ENCODE data around the gene CADM2.
A peak's percentile ranks its signal among the peaks of the same experiment; 100 is the strongest.

CADM2 gene

GRCh38 chr3:84980011-84980410 lies 21.2 kb downstream of the CADM2 start:
- Histone ChIP-seq H3K27me3 (ENCODE audit: control insufficient read depth in 5 of 5, insufficient read depth in 4 of 5, low read length in 5 of 5) (no peaks in the 10 kb centered on the region), H3K36me3 (ENCODE audit: control insufficient read depth in 5 of 5, insufficient read depth in 5 of 5, low read length in 5 of 5) (no peaks in the 10 kb centered on the region), H3K4me1 (ENCODE audit: control insufficient read depth in 5 of 5, insufficient read depth in 5 of 5, low read length in 5 of 5) (peaks cover 0 to 4% (median 0%) of the 10 kb centered on the region in 5 donors), H3K9ac (ENCODE audit: low read length in 5 of 5) (no peak overlapping the region), H3K9me3 (ENCODE audit: control insufficient read depth in 5 of 5, low read length in 5 of 5) (no peaks in the 10 kb centered on the region), H3K27ac (ENCODE audit: low read depth, low read length) (no peak overlapping the region), H3K4me3 (ENCODE audit: low read depth in 1 of 5, low read length in 5 of 5) (no peak overlapping the region)

GRCh38 chr3:84980456-84980855 lies 21.7 kb downstream of the CADM2 start:
- Histone ChIP-seq H3K4me1 (ENCODE audit: control insufficient read depth in 5 of 5, insufficient read depth in 5 of 5, low read length in 5 of 5) (peaks cover 0 to 4% (median 0%) of the 10 kb centered on the region in 5 donors), H3K27me3 (ENCODE audit: control insufficient read depth in 5 of 5, insufficient read depth in 4 of 5, low read length in 5 of 5) (no peaks in the 10 kb centered on the region), H3K9ac (ENCODE audit: low read length in 5 of 5) (no peak overlapping the region), H3K27ac (ENCODE audit: low read depth, low read length) (no peak overlapping the region), H3K36me3 (ENCODE audit: control insufficient read depth in 5 of 5, insufficient read depth in 5 of 5, low read length in 5 of 5) (no peaks in the 10 kb centered on the region), H3K4me3 (ENCODE audit: low read depth in 1 of 5, low read length in 5 of 5) (no peak overlapping the region), H3K9me3 (ENCODE audit: control insufficient read depth in 5 of 5, low read length in 5 of 5) (no peaks in the 10 kb centered on the region)

GRCh38 chr3:84983490-84983889 lies 24.7 kb downstream of the CADM2 start:
- Histone ChIP-seq H3K9ac (ENCODE audit: low read length in 5 of 5) (no peak overlapping the region), H3K9me3 (ENCODE audit: control insufficient read depth in 5 of 5, low read length in 5 of 5) (no peaks in the 10 kb centered on the region), H3K27me3 (ENCODE audit: control insufficient read depth in 5 of 5, insufficient read depth in 4 of 5, low read length in 5 of 5) (no peaks in the 10 kb centered on the region), H3K27ac (ENCODE audit: low read depth, low read length) (no peak overlapping the region), H3K4me1 (ENCODE audit: control insufficient read depth in 5 of 5, insufficient read depth in 5 of 5, low read length in 5 of 5) (peaks cover 0 to 12% (median 0%) of the 10 kb centered on the region in 5 donors), H3K36me3 (ENCODE audit: control insufficient read depth in 5 of 5, insufficient read depth in 5 of 5, low read length in 5 of 5) (no peaks in the 10 kb centered on the region), H3K4me3 (ENCODE audit: low read depth in 1 of 5, low read length in 5 of 5) (no peak overlapping the region)

- no peaks in the 10 kb centered on the region for H3K27me3 ChIP-seq (ENCODE audit: control insufficient read depth in 5 of 5, insufficient read depth in 4 of 5, low read length in 5 of 5)
- no peak overlapping the region for H3K27ac ChIP-seq (ENCODE audit: low read depth, low read length)
- H3K4me3 ChIP-seq (ENCODE audit: low read depth in 1 of 5, low read length in 5 of 5) = no peak overlapping the region
- H3K9ac ChIP-seq (ENCODE audit: low read length in 5 of 5) = no peak overlapping the region
- H3K36me3 ChIP-seq (ENCODE audit: control insufficient read depth in 5 of 5, insufficient read depth in 5 of 5, low read length in 5 of 5) = no peaks in the 10 kb centered on the region
- peaks cover 0 to 12% (median 0%) of the 10 kb centered on the region in 5 donors for H3K4me1 ChIP-seq (ENCODE audit: control insufficient read depth in 5 of 5, insufficient read depth in 5 of 5, low read length in 5 of 5)
- H3K9me3 ChIP-seq (ENCODE audit: control insufficient read depth in 5 of 5, low read length in 5 of 5) = no peaks in the 10 kb centered on the region
These were observed 25.6 kb downstream of the CADM2 start for GRCh38 chr3:84984429-84984828.

DNA sequence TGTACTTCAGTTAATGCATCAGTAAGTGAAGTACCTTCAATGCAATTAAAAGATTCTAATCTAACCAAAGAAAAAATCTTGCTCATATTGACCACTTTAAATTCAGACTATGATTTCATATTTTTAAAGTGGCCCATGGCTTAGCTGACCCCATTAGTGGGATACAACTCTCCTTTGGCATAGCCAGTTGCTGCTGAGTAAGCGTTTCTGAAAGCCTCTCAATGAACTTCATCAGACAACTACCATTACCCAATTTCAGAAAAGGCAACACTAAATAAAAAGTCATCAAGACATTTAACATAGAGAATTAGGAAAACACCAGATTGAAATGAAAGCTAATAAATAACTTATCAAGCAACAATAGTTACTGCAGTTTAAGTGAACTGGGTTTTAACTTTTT lies 27.0 kb downstream of the CADM2 start:
- Histone ChIP-seq H3K9ac (ENCODE audit: low read length in 5 of 5) (no peak overlapping the region), H3K36me3 (ENCODE audit: control insufficient read depth in 5 of 5, insufficient read depth in 5 of 5, low read length in 5 of 5) (no peaks in the 10 kb centered on the region), H3K4me1 (ENCODE audit: control insufficient read depth in 5 of 5, insufficient read depth in 5 of 5, low read length in 5 of 5) (peaks cover 0 to 8% (median 0%) of the 10 kb centered on the region in 5 donors), H3K27ac (ENCODE audit: low read depth, low read length) (no peak overlapping the region), H3K4me3 (ENCODE audit: low read depth in 1 of 5, low read length in 5 of 5) (no peak overlapping the region), H3K27me3 (ENCODE audit: control insufficient read depth in 5 of 5, insufficient read depth in 4 of 5, low read length in 5 of 5) (no peaks in the 10 kb centered on the region), H3K9me3 (ENCODE audit: control insufficient read depth in 5 of 5, low read length in 5 of 5) (no peaks in the 10 kb centered on the region)

DNA sequence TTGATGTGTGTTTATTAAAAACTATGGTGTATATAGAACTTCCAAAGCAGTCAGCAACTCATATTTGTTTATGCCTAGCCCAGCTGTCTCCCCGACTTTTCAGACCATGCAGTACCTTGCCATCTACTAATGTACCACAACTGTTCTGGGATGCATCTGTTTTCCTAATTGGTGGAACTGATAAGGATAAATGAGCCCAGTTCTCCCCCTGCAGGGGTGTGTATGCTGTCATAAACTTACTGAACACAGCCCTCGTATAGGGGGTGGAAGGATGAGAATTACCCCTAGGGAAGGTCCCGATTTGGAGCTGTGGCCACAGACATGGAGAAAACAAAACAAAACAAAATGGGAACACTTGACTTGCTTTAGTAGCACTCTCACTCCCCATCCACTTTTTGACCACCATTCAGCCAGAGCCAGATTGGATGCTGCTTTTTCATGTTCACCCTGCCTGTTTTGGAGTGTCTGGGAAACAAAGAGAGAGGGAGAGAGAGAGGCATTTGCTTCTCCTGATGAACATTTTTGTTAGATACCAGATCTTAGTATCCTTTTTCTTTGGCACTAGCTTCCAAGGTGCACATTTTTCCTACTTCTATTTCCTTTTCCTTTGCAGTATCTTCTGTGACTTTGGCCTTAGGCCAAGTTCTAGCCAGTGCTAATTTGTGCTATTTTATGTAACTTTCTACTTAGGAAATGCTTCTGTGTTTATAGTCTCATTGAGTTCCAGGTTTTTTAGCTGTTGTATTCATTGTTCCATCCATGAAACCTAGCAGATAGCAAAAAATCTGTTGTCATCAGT lies 29.1 kb downstream of the CADM2 start:
- Histone ChIP-seq H3K4me3 (ENCODE audit: low read depth in 1 of 5, low read length in 5 of 5) (no peak overlapping the region), H3K27me3 (ENCODE audit: control insufficient read depth in 5 of 5, insufficient read depth in 4 of 5, low read length in 5 of 5) (no peaks in the 10 kb centered on the region), H3K9me3 (ENCODE audit: control insufficient read depth in 5 of 5, low read length in 5 of 5) (no peaks in the 10 kb centered on the region), H3K9ac (ENCODE audit: low read length in 5 of 5) (no peak overlapping the region), H3K4me1 (ENCODE audit: control insufficient read depth in 5 of 5, insufficient read depth in 5 of 5, low read length in 5 of 5) (peaks cover 0 to 20% (median 8%) of the 10 kb centered on the region in 5 donors), H3K36me3 (ENCODE audit: control insufficient read depth in 5 of 5, insufficient read depth in 5 of 5, low read length in 5 of 5) (no peaks in the 10 kb centered on the region), H3K27ac (ENCODE audit: low read depth, low read length) (no peak overlapping the region)

GRCh38 chr3:84989102-84989501 lies 30.3 kb downstream of the CADM2 start:
- peaks cover 0 to 20% (median 11%) of the 10 kb centered on the region in 5 donors for H3K4me1 ChIP-seq (ENCODE audit: control insufficient read depth in 5 of 5, insufficient read depth in 5 of 5, low read length in 5 of 5)
- no peaks in the 10 kb centered on the region for H3K9me3 ChIP-seq (ENCODE audit: control insufficient read depth in 5 of 5, low read length in 5 of 5)
- H3K4me3 ChIP-seq (ENCODE audit: low read depth in 1 of 5, low read length in 5 of 5) = no peak overlapping the region

DNA sequence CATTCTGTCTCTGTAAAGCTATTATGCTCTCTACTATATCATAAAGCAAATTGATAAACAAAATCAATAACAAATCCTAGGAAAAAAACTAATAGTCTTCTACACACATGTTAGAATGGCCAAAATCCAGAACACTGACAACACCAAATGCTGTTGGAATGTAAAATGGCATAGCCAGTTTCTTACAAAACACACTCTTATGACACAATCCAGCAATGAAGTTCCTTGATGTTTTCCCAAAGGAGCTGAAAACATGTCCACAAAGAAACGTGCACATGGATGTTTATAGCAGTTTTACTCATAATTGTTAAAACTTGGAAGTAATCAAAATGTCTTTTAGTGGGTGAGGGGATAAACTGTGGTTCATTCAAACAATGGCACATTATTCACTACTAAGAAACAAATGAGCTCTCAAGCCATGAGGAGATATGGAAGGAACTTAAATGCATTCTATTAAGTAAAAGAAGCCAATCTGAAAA lies 32.7 kb downstream of the CADM2 start:
- Histone ChIP-seq H3K27ac (ENCODE audit: low read depth, low read length) (peak overlapping the region; percentile 5), H3K36me3 (ENCODE audit: control insufficient read depth in 5 of 5, insufficient read depth in 5 of 5, low read length in 5 of 5) (no peaks in the 10 kb centered on the region), H3K4me3 (ENCODE audit: low read depth in 1 of 5, low read length in 5 of 5) (peak overlapping the region in 1 of 5 donors; percentile 11), H3K4me1 (ENCODE audit: control insufficient read depth in 5 of 5, insufficient read depth in 5 of 5, low read length in 5 of 5) (peaks cover 0 to 20% (median 11%) of the 10 kb centered on the region in 5 donors), H3K27me3 (ENCODE audit: control insufficient read depth in 5 of 5, insufficient read depth in 4 of 5, low read length in 5 of 5) (no peaks in the 10 kb centered on the region), H3K9ac (ENCODE audit: low read length in 5 of 5) (no peak overlapping the region), H3K9me3 (ENCODE audit: control insufficient read depth in 5 of 5, low read length in 5 of 5) (no peaks in the 10 kb centered on the region)

More at GRCh38 chr3:84989102-84989501, 30.3 kb downstream of the CADM2 start:
- Histone ChIP-seq H3K36me3 (ENCODE audit: control insufficient read depth in 5 of 5, insufficient read depth in 5 of 5, low read length in 5 of 5) (no peaks in the 10 kb centered on the region), H3K27me3 (ENCODE audit: control insufficient read depth in 5 of 5, insufficient read depth in 4 of 5, low read length in 5 of 5) (no peaks in the 10 kb centered on the region), H3K9ac (ENCODE audit: low read length in 5 of 5) (no peak overlapping the region), H3K27ac (ENCODE audit: low read depth, low read length) (no peak overlapping the region)

- Histone ChIP-seq H3K4me1 (ENCODE audit: control insufficient read depth in 5 of 5, insufficient read depth in 5 of 5, low read length in 5 of 5) (peaks cover 0 to 12% (median 11%) of the 10 kb centered on the region in 5 donors), H3K9me3 (ENCODE audit: control insufficient read depth in 5 of 5, low read length in 5 of 5) (no peaks in the 10 kb centered on the region), H3K36me3 (ENCODE audit: control insufficient read depth in 5 of 5, insufficient read depth in 5 of 5, low read length in 5 of 5) (no peaks in the 10 kb centered on the region), H3K4me3 (ENCODE audit: low read depth in 1 of 5, low read length in 5 of 5) (no peak overlapping the region), H3K27me3 (ENCODE audit: control insufficient read depth in 5 of 5, insufficient read depth in 4 of 5, low read length in 5 of 5) (no peaks in the 10 kb centered on the region), H3K27ac (ENCODE audit: low read depth, low read length) (no peak overlapping the region), H3K9ac (ENCODE audit: low read length in 5 of 5) (no peak overlapping the region)
These were observed 35.2 kb downstream of the CADM2 start for GRCh38 chr3:84993956-84994355.

GRCh38 chr3:84998545-84998944 lies 39.8 kb downstream of the CADM2 start:
- Histone ChIP-seq H3K36me3 (ENCODE audit: control insufficient read depth in 5 of 5, insufficient read depth in 5 of 5, low read length in 5 of 5) (no peaks in the 10 kb centered on the region), H3K9ac (ENCODE audit: low read length in 5 of 5) (no peak overlapping the region), H3K27me3 (ENCODE audit: control insufficient read depth in 5 of 5, insufficient read depth in 4 of 5, low read length in 5 of 5) (no peaks in the 10 kb centered on the region), H3K9me3 (ENCODE audit: control insufficient read depth in 5 of 5, low read length in 5 of 5) (no peaks in the 10 kb centered on the region), H3K4me3 (ENCODE audit: low read depth in 1 of 5, low read length in 5 of 5) (no peak overlapping the region), H3K4me1 (ENCODE audit: control insufficient read depth in 5 of 5, insufficient read depth in 5 of 5, low read length in 5 of 5) (peaks cover 0 to 4% (median 0%) of the 10 kb centered on the region in 5 donors), H3K27ac (ENCODE audit: low read depth, low read length) (no peak overlapping the region)

All from subcutaneous abdominal adipose tissue (tissue), 5 donors.